Activated B cell treated with CpG ODN at 0.5 μM for 24 hours (primary cell): ENCODE data around the gene GFY. TPM values are rescaled to one million over a fixed set of nuclear protein-coding genes. Genes with fewer than 3 reads are reported as not detected.
A peak's percentile ranks its signal among the peaks of the same experiment; 100 is the strongest.

ENCODE experiments used
- ATAC-seq: fragments of 200-7000 bp; cut with Tn5 transposase; one replicate; pipeline ENCODE4 v1.10.0; 2021; ENCODE audit warnings: low read depth, mild to moderate bottlenecking, moderate library complexity
- CTCF ChIA-PET: fragments of 350-600 bp; sonication (Branson Sonifier 250); formaldehyde crosslinking; loops from one replicate; lab custom pipeline; 2021; ENCODE audit warnings: antibody characterized with exemption; lab: Charles Lee
- POLR2A ChIA-PET: fragments of 350-600 bp; sonication (Branson Sonifier 250); formaldehyde crosslinking; loops from one replicate; lab custom pipeline; 2021; ENCODE audit warnings: antibody characterized with exemption; lab: Charles Lee
- DNase-seq: peaks from one replicate; pipeline ENCODE4 v3.0.0; 2022
- H3K27ac Mint-ChIP-seq: one replicate; pipeline ENCODE4 v1.8.0; 2020; ENCODE audit warnings: mixed read lengths
- H3K27me3 Mint-ChIP-seq: one replicate; pipeline ENCODE4 v1.8.0; 2021; ENCODE audit warnings: mixed read lengths
- H3K36me3 Mint-ChIP-seq: one replicate; pipeline ENCODE4 v1.8.0; 2021; ENCODE audit warnings: low read depth, mixed read lengths
- H3K4me1 Mint-ChIP-seq: one replicate; pipeline ENCODE4 v1.8.0; 2021; ENCODE audit warnings: mixed read lengths
- H3K4me3 Mint-ChIP-seq: one replicate; pipeline ENCODE4 v1.8.0; 2020; ENCODE audit warnings: mild to moderate bottlenecking, mixed read lengths
- H3K9me3 Mint-ChIP-seq: one replicate; pipeline ENCODE4 v1.8.0; 2020; ENCODE audit warnings: mixed read lengths
- CTCF ChIP-seq: fragments of 200-600 bp; IDR thresholded peaks from one replicate; pipeline ENCODE4 v1.8.0; 2022; ENCODE audit warnings: antibody characterized with exemption, mild to moderate bottlenecking
- intact Hi-C: fragments of 100-400 bp; cut with micrococcal nuclease; formaldehyde crosslinking; loops from one replicate; pipeline ENCODE4 v1.15.1; 2024
- total RNA-seq: library from RNA; stranded (reverse); gene quantifications from 2 replicates; pipeline ENCODE4 v1.2.3, GENCODE V29; 2022

Gene GFY
- total RNA-seq, 1 donor from 2014 or later, result not detected

GRCh38 chr19:49421878-49422202 lies 3.3 kb upstream of the GFY start:
- peaks cover 81% of the 10 kb centered on the region for H3K27me3 Mint-ChIP-seq
- peaks cover 52% of the 10 kb centered on the region for H3K4me1 Mint-ChIP-seq
- intact Hi-C loops, result loop anchor here (2.0 kb wide), 2 partner anchors 13 to 19 kb away; partner anchors contain the start of gene SLC17A7
- H3K9me3 Mint-ChIP-seq, result no peaks in the 10 kb centered on the region
- TF ChIP-seq CTCF, result no peak
- no peak overlapping the region for H3K27ac Mint-ChIP-seq
- H3K36me3 Mint-ChIP-seq, result no peaks in the 10 kb centered on the region
- POLR2A ChIA-PET, result interaction anchor here (0.8 kb wide), 1 partner anchor 30 kb away, joined by 3 read pairs; the partner anchor contains the start of gene PIH1D1
- DNase-seq, result no peak
- no peak for ATAC-seq
- CTCF ChIA-PET, result no interaction called here
- peak overlapping the region; percentile 12 for H3K4me3 Mint-ChIP-seq

GRCh38 chr19:49422407-49423070 lies 2.6 kb upstream of the GFY start:
- no peak for TF ChIP-seq CTCF
- ATAC-seq (peak; percentile 46), DNase-seq (no peak)
- POLR2A ChIA-PET, result interaction anchor here (0.5 to 0.8 kb wide), 2 partner anchors 29 to 428 kb away, joined by 3 read pairs; partner anchors contain the start of gene PIH1D1
- intact Hi-C loops, result loop anchor here (2.0 kb wide), 2 partner anchors 14 to 18 kb away; partner anchors contain the start of gene SLC17A7
- peaks cover 57% of the 10 kb centered on the region for H3K4me1 Mint-ChIP-seq
- H3K27me3 Mint-ChIP-seq, result peaks cover 83% of the 10 kb centered on the region
- H3K9me3 Mint-ChIP-seq, result no peaks in the 10 kb centered on the region
- H3K27ac Mint-ChIP-seq, result no peak overlapping the region
- H3K4me3 Mint-ChIP-seq, result peak overlapping the region; percentile 77
- no peaks in the 10 kb centered on the region for H3K36me3 Mint-ChIP-seq
- CTCF ChIA-PET, result no interaction called here

- peak; percentile 22 for ATAC-seq
- intact Hi-C loops, result loop anchor here (2.0 kb wide), 2 partner anchors 15 to 17 kb away; partner anchors contain the start of gene SLC17A7
- Mint-ChIP-seq H3K4me1 (peaks cover 64% of the 10 kb centered on the region), H3K4me3 (peak within 1 kb of the TSS; percentile 77), H3K36me3 (no peaks in the 10 kb centered on the region), H3K27me3 (peaks cover 83% of the 10 kb centered on the region), H3K27ac (peak within 1 kb of the TSS; percentile 2), H3K9me3 (no peaks in the 10 kb centered on the region)
- POLR2A ChIA-PET, result no interaction called here
- no peak for TF ChIP-seq CTCF
- no peak for DNase-seq
- CTCF ChIA-PET, result no interaction called here
Observed at GRCh38 chr19:49423071-49423984, 1.9 kb upstream of the GFY start, which contains the start of gene PTH2. TSS of gene PTH2 (minus strand) at chr19:49423441. CDS start at chr19:49423339, 102 bp downstream.

GRCh38 chr19:49423985-49424303 lies 1.2 kb upstream of the GFY start:
- intact Hi-C loops, result loop anchor here (2.0 kb wide), 2 partner anchors 15 to 17 kb away; partner anchors contain the start of gene SLC17A7
- POLR2A ChIA-PET, result no interaction called here
- Mint-ChIP-seq H3K27me3 (peaks cover 83% of the 10 kb centered on the region), H3K4me1 (peaks cover 70% of the 10 kb centered on the region), H3K9me3 (no peaks in the 10 kb centered on the region), H3K4me3 (peak overlapping the region; percentile 42), H3K36me3 (no peaks in the 10 kb centered on the region), H3K27ac (peak overlapping the region; percentile 2)
- DNase-seq (no peak), ATAC-seq (no peak)
- CTCF ChIA-PET, result no interaction called here
- TF ChIP-seq CTCF, result no peak
